ENCODE results near the gene MRFAP1L1. TPM values are rescaled to one million over a fixed set of nuclear protein-coding genes. Genes with fewer than 3 reads are reported as not detected.

The MRFAP1L1 gene
- polyA plus RNA-seq, 1 experiment: 35.5 TPM

DNA sequence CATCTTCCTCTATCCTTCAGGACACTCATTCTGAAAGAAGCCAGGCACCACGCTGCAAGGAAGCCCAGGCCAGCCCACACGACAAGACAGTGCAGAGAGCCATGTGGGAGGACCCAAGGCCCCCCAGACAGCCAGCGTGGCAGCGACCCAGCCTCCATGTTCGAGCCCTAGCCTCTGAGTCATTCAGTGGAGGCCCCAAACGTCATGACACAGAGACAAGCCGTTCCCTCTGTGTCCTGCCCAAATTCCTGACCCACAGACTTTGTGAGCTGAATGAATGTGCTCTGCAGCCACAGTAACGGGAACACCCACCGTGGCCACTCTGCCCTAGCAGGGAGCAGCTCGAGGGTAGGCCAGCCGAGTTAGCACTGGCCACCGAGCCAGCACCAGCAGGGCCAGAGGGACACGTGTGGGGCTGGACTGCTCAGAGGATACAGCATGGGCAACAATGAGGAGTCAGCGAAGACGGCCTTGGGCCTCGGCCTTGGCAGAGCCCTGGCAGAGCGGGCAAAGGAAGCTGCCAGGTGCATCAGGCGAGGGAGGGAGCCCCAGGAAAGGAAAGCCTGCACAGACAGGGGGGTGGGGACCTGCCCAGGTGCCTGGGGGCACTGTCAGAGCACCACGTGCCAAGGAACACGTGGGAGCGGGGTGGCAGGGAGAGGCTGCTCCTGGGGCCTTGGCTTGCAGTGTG is 14.9 kb upstream of the MRFAP1L1 start:
- Histone ChIP-seq H3K4me3 (ENCODE audit: low read depth, low read length) (no peak overlapping the region), H3K36me3 (ENCODE audit: control insufficient read depth, insufficient read depth, low read length) (no peaks in the 10 kb centered on the region), H3K27me3 (ENCODE audit: control insufficient read depth, insufficient read depth, low read length) (no peaks in the 10 kb centered on the region)
- TF ChIP-seq, protein P1, sequence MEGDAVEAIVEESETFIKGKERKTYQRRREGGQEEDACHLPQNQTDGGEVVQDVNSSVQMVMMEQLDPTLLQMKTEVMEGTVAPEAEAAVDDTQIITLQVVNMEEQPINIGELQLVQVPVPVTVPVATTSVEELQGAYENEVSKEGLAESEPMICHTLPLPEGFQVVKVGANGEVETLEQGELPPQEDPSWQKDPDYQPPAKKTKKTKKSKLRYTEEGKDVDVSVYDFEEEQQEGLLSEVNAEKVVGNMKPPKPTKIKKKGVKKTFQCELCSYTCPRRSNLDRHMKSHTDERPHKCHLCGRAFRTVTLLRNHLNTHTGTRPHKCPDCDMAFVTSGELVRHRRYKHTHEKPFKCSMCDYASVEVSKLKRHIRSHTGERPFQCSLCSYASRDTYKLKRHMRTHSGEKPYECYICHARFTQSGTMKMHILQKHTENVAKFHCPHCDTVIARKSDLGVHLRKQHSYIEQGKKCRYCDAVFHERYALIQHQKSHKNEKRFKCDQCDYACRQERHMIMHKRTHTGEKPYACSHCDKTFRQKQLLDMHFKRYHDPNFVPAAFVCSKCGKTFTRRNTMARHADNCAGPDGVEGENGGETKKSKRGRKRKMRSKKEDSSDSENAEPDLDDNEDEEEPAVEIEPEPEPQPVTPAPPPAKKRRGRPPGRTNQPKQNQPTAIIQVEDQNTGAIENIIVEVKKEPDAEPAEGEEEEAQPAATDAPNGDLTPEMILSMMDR (IDR thresholded peaks at IDR 0.05; ENCODE audit: insufficient read depth, low read depth, low read length): no peak
- POLR2A ChIA-PET: no interaction called here
- CTCF ChIA-PET: interaction anchor here (1.2 kb wide), 1 partner anchor 149 kb away, joined by 4 read pairs; no protein-coding TSS in a partner anchor
- DNase-seq (ENCODE audit: low read depth): no peak

DNA sequence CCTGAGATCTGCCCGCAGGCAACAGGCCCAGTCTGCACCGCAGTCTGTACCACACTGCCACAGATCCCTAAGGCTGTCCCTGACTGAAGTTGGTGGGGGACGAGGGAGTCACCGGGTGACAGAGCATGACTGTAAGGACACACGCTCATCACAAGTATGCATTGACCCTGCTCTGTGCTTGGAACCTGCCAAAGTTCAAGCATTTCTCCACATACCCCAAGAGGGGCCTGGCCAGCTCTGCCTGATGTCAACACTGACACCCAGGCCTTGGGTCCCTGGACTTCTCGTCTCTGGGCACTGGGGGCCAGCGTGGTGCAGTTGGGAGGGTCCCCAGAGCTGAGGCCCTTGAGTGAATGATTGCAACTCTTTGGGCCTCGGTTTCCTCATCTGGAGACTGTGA is 14.2 kb upstream of the MRFAP1L1 start:
- POLR2A ChIA-PET: no interaction called here
- CTCF ChIA-PET: no interaction called here
- Histone ChIP-seq H3K4me3 (ENCODE audit: low read depth, low read length) (no peak overlapping the region), H3K36me3 (ENCODE audit: control insufficient read depth, insufficient read depth, low read length) (no peaks in the 10 kb centered on the region; the same call in none of the 2 replicates), H3K27me3 (ENCODE audit: control insufficient read depth, insufficient read depth, low read length) (no peaks in the 10 kb centered on the region)
- DNase-seq (ENCODE audit: low read depth): no peak
- TF ChIP-seq, protein P1 (IDR thresholded peaks at IDR 0.05; ENCODE audit: insufficient read depth, low read depth, low read length): no peak

DNA sequence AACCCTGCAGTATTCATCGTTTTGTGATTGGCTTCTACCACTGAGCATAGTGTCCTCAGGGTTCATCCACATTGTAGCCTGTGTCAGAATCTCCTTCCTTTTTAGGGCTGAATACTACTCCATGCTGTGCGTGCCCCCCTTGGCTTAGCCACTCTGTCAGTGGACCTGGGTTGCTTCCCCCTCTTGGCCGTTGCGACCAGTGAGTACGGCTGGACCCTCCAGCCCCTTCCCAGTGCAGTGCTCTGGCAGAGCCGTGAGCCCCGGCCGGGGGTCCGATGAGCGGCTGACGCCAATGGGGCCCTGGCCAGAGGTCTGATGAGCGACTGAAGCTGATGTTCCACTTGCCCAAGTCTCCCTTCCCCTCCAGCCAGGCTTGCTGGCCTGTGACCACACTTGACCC is 13.2 kb upstream of the MRFAP1L1 start:
- CTCF ChIA-PET: interaction anchor here (0.6 to 1.1 kb wide), 3 partner anchors 151 to 346 kb away, joined by 3 to 4 read pairs (median 3); no protein-coding TSS in a partner anchor

DNA sequence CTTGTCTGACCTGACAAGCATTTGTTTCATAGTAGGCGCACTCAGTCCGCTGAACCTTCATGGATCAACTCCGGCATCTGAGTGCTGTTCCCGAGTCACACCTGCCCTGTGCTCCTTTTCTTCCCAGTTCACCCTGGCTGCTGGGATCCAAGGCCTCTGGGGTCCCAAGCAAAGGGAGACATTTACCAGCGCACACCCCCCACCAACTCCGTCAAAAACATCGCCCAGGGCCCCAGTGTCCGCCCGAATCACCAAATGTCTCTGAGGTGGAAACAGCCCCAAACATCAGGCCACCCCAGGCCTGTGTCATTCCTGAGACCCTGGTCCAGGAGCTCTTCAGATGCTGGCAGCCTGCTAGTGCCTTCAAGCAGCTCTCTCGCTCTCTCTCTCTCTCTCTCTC is 11.5 kb upstream of the MRFAP1L1 start:
- Histone ChIP-seq H3K4me3 (ENCODE audit: low read depth, low read length) (no peak overlapping the region), H3K27me3 (ENCODE audit: control insufficient read depth, insufficient read depth, low read length) (no peaks in the 10 kb centered on the region), H3K36me3 (ENCODE audit: control insufficient read depth, insufficient read depth, low read length) (no peaks in the 10 kb centered on the region; the same call in none of the 2 replicates)
- no peak for DNase-seq (ENCODE audit: low read depth)
- POLR2A ChIA-PET: no interaction called here
- TF ChIP-seq, protein P1 (IDR thresholded peaks at IDR 0.05; ENCODE audit: insufficient read depth, low read depth, low read length): no peak
- CTCF ChIA-PET: interaction anchor here (0.6 to 5.9 kb wide), 10 partner anchors 10 to 615 kb away, joined by 3 to 110 read pairs (median 5); partner anchors contain the start of genes GRPEL1 and TADA2B

More for the DNA sequence above, 13.2 kb upstream of the MRFAP1L1 start:
- TF ChIP-seq, protein P1 (IDR thresholded peaks at IDR 0.05; ENCODE audit: insufficient read depth, low read depth, low read length): no peak
- Histone ChIP-seq H3K27me3 (ENCODE audit: control insufficient read depth, insufficient read depth, low read length) (no peaks in the 10 kb centered on the region), H3K4me3 (ENCODE audit: low read depth, low read length) (no peak overlapping the region), H3K36me3 (ENCODE audit: control insufficient read depth, insufficient read depth, low read length) (no peaks in the 10 kb centered on the region; the same call in none of the 2 replicates)
- DNase-seq (ENCODE audit: low read depth): no peak
- POLR2A ChIA-PET: no interaction called here

DNA sequence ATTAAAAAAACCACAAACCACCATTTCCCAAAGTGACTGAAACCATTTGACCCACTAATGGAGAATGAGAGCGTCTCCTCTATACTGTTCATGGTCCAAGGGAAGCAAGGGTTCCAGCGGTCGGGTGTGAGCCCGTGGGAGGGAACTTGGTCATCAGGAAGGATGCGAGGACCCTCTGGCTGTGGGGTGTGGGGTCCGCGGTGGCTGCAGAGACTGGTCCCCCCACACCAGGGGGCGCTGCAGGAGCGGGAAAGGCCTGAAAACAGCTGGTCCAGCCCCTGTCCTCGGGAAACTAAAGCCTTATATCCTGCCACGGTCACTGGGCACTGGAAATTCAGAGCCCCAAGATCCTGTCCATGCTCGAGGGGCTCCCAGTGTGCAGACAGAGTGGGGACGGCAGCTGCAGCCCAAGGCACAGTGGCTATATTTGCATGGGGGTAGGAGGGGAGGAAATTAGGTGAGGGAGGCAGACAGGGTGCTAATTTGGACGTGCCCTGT is 10.6 kb upstream of the MRFAP1L1 start:
- DNase-seq (ENCODE audit: low read depth): no peak
- ChIA-PET CTCF (interaction anchor here (0.6 to 5.9 kb wide), 30 partner anchors 9 to 615 kb away, joined by 3 to 110 read pairs (median 4); partner anchors contain the start of genes GRPEL1, MRFAP1L1 and TADA2B), POLR2A (no interaction called here)
- H3K4me3 ChIP-seq (ENCODE audit: low read depth, low read length): no peak overlapping the region
- TF ChIP-seq, protein P1 (IDR thresholded peaks at IDR 0.05; ENCODE audit: insufficient read depth, low read depth, low read length): peak; percentile 91
- no peaks in the 10 kb centered on the region for H3K27me3 ChIP-seq (ENCODE audit: control insufficient read depth, insufficient read depth, low read length)
- no peaks in the 10 kb centered on the region; the same call in none of the 2 replicates for H3K36me3 ChIP-seq (ENCODE audit: control insufficient read depth, insufficient read depth, low read length)
